Right hindlimb (tissue), 1 donor: ENCODE measurements around the gene CHD6.

ENCODE experiments used
- DNase-seq: peaks from one replicate; pipeline ENCODE4 v3.0.0-alpha.2; 2018

CHD6 gene

DNA sequence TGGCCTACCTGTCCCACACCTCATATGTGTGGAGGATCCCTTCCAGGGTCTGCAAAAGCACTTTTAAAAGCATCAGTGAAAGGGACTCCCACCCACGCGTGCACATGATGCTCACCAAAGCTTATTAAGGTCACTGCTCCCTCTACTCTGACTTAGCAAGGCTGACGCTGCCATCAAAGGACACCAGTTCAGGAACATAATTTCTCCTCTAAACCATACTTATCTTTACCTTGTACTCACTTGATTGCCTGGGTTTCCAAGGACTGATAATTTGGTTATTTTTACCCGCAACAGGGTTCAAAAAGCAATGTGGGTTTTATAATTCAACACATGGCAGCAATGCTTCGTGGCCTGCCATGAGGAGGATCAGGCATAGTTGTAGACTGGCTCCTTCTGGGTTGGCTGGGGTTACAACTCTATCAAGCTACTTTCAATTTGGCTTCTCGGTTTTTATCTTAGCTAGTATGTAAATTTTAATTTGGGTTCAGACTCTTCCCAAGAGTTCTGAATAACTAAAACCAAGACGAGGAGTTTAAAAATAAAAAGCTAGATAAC lies 199.4 kb downstream of the CHD6 start:
- no peak for DNase-seq

DNA sequence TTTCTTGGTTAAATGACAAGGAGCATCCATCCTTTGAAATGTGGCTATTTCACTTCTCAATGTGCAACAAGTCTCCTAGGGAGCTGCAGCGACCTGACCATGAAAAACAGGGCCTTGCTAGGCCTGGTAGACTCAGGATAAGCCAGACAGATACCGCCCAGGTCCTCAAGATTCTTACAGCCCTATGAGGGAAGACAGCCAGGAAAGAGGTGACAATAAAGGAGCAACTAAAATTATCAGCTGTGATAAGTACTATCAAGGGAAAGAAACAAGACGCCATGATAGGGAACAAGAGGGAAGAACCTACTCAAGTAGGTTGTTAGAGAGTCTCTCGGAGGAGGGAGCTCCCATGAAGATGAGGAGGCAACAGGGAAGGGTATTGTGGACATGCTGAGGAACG lies 200.1 kb downstream of the CHD6 start:
- no peak for DNase-seq

GRCh38 chr20:41415191-41415590 lies 203.0 kb downstream of the CHD6 start:
- no peak for DNase-seq

DNA sequence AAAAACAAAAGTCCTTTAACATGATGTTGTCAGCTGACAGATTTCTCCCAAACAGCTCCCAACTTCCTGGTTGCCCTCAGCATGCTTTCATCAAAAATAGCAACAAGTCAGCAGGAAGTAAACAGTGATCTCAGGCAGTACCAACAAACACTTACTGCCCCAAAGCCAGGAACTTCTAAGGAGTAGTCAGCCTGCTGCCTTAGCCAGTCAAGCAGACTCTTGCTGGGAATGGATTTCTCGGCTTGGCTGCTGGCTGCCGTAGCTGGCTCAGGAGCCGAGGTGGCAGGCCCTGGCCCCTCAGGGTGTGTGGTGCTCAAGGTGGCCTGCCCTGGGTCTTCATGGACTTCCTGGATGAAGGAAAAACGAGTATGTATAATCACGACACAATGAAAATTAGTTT lies 205.0 kb downstream of the CHD6 start:
- no peak for DNase-seq

GRCh38 chr20:41412324-41413120 lies 205.7 kb downstream of the CHD6 start:
- DNase-seq = no peak

GRCh38 chr20:41411391-41411847 lies 206.8 kb downstream of the CHD6 start:
- no peak for DNase-seq

DNA sequence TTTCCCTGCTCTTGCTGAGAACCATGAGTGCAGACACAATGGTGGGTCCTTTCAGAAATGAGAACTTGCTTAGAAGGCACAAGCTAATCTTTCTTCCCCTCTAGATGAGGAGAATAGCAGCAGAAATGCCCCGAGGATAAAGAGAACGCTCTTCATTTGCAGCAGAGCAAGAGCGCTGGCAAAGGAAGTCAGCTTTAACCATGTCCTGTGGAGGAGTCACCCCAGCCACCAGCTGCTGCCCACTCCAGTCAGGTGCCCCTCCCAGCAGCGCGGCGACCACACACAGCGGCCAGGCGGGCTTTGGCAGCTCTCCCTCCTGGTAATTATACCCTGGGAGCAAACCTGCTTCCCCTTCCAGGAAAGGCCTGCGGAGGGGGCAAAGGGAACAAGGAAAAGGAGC lies 209.2 kb downstream of the CHD6 start:
- peak; percentile 85 for DNase-seq

DNA sequence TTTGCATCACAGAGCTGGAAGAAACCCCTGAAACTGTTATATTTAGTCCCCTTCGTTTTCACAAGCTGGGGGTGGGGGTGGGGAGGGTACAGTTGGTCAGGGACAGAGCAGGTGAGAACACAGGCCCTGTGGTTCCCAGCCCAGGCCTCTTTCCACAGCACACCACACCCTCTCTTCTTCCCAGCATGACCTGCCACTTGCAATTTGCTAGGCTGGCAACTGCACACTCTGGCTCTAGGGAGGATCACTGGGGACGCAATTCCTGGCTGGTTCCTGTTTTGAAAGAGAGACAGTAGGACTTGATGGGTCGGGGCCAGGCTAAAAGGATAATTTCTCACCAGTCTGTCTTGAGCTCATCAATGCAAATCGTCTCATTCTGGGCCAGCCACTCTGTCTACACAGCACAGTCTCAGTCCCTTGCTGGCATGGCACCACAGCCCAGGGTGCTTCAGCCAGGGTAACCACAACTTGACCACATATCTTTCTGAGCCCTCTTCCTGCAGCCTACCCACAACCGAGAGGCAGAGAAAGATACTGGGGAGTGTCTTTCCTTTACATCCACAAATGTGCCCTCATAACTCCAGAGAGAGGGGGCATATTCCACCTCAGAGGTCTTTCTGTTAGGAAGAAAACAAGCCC lies 209.9 kb downstream of the CHD6 start:
- DNase-seq = no peak

DNA sequence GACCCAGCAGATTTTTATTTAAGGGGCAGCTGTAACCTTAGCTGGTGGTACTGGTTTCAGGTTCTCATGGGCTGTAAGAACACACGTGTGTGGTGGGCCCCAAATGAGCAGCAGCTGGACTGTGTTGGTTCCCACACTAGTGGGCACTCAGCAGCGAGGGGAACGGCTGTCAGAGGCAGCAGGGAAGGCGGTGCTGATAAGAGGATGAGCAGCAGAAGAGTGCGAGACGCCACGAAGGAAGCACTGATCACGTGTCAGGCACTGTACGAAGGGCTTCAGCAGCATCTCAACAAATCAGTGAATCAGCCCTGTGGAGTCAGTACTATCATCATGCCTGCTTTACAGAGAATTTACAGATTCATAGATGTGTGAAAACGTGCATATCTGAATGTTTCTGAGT lies 210.6 kb downstream of the CHD6 start:
- no peak for DNase-seq

GRCh38 chr20:41406896-41407444 lies 211.2 kb downstream of the CHD6 start:
- DNase-seq = no peak

DNA sequence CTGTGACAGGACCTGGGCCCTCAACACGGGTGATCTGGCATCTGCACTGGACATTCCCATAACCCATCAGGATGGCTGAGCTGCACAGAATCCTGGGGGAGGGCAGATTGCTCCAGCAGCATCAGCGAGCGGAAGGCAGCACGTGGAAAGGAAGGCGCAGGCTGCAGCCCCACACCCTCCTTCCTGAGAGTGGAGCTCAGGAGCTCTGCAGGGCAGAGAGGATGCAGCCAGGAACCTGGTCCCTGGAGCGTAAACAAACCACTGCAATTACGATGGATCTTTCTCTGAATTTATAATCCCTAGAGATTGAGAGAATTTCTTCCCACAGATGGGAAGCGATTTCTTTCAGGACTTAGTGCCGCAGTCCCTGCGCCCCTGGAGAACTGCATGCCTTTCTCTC lies 211.8 kb downstream of the CHD6 start:
- DNase-seq = no peak

- no peak for DNase-seq
Observed at GRCh38 chr20:41405436-41405835, 212.7 kb downstream of the CHD6 start.

- no peak for DNase-seq
Observed at GRCh38 chr20:41403604-41404003, 214.6 kb downstream of the CHD6 start.

DNA sequence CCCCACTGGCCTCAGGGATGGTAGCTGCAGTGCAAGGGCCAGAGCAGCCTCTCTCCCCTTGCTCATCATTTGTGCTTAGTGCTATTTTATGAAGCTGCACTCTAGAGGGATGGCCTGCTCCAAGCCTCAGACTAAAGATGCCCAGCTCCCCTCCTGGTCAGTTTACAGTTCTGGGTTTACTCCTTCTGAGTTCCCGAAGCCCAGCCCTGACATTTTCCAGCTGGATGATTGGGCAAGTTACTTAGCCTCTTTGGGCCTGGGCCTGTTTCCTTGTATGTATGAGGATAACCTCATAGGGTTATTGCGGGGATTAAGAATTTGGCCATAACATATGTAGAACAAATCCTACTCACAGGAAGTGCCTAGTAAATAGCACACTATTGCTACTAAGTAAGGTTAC lies 219.8 kb downstream of the CHD6 start:
- peak; percentile 72 for DNase-seq

GRCh38 chr20:41395667-41396664 lies 222.2 kb downstream of the CHD6 start:
- DNase-seq = peak; percentile 87

- DNase-seq = no peak
Observed at GRCh38 chr20:41394931-41395666, 223.1 kb downstream of the CHD6 start.

- no peak for DNase-seq
Observed at GRCh38 chr20:41394081-41394480, 224.1 kb downstream of the CHD6 start.

DNA sequence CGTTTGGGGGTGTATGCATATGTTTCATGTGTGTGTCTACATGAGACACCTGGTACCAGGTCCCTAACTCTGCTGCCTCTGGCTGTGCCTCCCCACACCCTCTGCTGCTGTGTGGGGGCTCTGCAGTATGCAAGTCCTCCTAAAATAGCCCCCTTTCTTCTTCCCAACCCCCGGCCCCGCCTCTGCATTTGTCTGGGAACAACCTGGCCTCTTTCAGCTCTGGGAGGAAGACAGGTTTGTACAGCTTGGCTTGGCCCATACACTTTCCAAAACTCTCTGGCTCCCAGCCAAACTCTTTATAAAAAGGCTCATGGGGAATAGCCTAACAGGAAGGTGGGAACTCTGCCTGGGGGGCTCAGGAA lies 224.5 kb downstream of the CHD6 start:
- DNase-seq = peak; percentile 58

- peak; percentile 83 for DNase-seq
Observed at GRCh38 chr20:41392871-41393704, 225.1 kb downstream of the CHD6 start.

DNA sequence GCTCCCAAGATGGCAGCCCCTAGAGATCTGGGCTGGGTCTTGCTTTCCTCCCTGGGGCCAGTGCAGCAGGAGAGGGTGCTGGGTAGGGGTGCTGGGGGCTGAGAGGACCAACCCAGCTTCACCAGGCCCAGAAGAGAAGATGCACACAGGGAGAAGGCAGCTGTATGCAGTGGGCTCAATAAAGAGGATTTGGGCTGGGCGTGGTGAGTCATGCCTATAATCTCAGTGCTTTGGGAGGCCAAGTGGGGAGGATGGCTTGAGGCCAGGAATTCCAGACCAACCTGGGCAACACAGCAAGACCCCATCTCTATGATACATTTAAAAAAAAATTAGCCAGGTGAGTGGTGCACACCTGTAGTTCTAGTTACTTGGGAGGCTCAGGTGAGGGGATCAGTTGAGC lies 225.9 kb downstream of the CHD6 start:
- no peak for DNase-seq

GRCh38 chr20:41391587-41392001 lies 226.6 kb downstream of the CHD6 start:
- no peak for DNase-seq
